Measurements from ENCODE around the gene DIAPH1. TPM values are rescaled to one million over a fixed set of nuclear protein-coding genes. Genes with fewer than 3 reads are reported as not detected.

Gene DIAPH1
- total RNA-seq, 1 experiment from 2014 or later: 117 TPM

DNA sequence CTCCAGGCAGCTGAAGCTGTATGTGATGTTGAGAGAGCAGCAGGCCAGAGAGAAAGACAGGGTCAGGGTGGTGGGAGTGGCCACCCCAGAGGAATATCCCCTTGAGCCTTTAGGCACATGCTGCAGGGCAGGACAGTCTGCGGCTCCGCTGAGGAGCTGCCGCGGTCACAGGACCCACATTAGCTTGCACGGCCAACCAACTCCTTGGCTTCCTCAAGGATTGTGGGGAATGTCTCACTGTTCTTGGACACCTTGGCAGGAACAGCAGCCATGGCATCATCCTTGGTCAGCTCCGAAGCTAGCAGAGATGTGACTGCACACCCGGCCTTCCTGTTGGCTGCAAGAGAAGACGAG lies 102.2 kb downstream of the DIAPH1 start:
- peaks cover 30 to 38% of the 10 kb centered on the region in 2 experiments for H3K4me1 Mint-ChIP-seq
- H3K9me3 Mint-ChIP-seq: no peaks in the 10 kb centered on the region; a peak in 1 of 5 replicates
- peaks cover 3% of the 10 kb centered on the region; the same call in 1 of the 2 replicates for H3K27me3 Mint-ChIP-seq (ENCODE audit: low read depth)

More for the DNA sequence above, 102.2 kb downstream of the DIAPH1 start:
- Histone ChIP-seq H3K18ac (ENCODE audit: insufficient read length, low read depth, low read length) (no peak overlapping the region), H4K8ac (replicated peaks; ENCODE audit: insufficient read length, low read depth, low read length) (no peak overlapping the region), H3K4me2 (ENCODE audit: insufficient read depth, insufficient read length, low read length) (no peak overlapping the region), H4K91ac (ENCODE audit: insufficient read length, low read depth, low read length) (no peak overlapping the region), H3K4ac (ENCODE audit: low read depth, low read length) (no peak overlapping the region), H3T11ph (ENCODE audit: low read length) (no peak overlapping the region), H2BK20ac (ENCODE audit: low read depth, low read length, poor library complexity, severe bottlenecking) (no peak overlapping the region), H2AK5ac (ENCODE audit: insufficient read length, low read length) (no peak overlapping the region), H3K9me3 (ENCODE audit: control insufficient read depth, low read depth, low read length) (no peaks in the 10 kb centered on the region), H3K9ac (ENCODE audit: extremely low read depth, insufficient read length, low read length) (no peak overlapping the region), H4K5ac (ENCODE audit: insufficient read length, low read depth, low read length) (no peak overlapping the region), H4K20me1 (ENCODE audit: control insufficient read depth, insufficient read depth, insufficient read length) (no peaks in the 10 kb centered on the region), H3K27me3 (ENCODE audit: insufficient read depth, low read length) (no peaks in the 10 kb centered on the region), H3K23ac (ENCODE audit: insufficient read length, low read depth, low read length) (no peak overlapping the region), H3K4me1 (ENCODE audit: insufficient read depth, low read length) (no peaks in the 10 kb centered on the region; the same call in 1 of the 2 replicates), H3K23me2 (ENCODE audit: insufficient read length, low read depth, low read length, poor library complexity, severe bottlenecking) (peaks cover 17% of the 10 kb centered on the region), H3K79me1 (ENCODE audit: insufficient read depth, low read depth, low read length, poor library complexity, severe bottlenecking) (no peaks in the 10 kb centered on the region), H2BK12ac (ENCODE audit: insufficient read length, low read depth, low read length) (no peak overlapping the region), H2AFZ (ENCODE audit: low read length) (no peak overlapping the region), H2BK5ac (ENCODE audit: insufficient read length, low read length) (no peak overlapping the region), H3K27ac (ENCODE audit: insufficient read length, low read depth, low read length) (no peak overlapping the region), H2BK15ac (ENCODE audit: low read depth, low read length) (no peak overlapping the region), H3K79me2 (ENCODE audit: insufficient read depth, low read length) (no peaks in the 10 kb centered on the region), H3K14ac (ENCODE audit: insufficient read depth, low read length) (no peak overlapping the region), H2BK120ac (ENCODE audit: low read depth, low read length, poor library complexity, severe bottlenecking) (no peak overlapping the region), H3K56ac (ENCODE audit: insufficient read length, low read depth, low read length) (no peak overlapping the region)
- no peak overlapping the region for H3K4me3 Mint-ChIP-seq
- peaks cover 26 to 65% (median 44%) of the 10 kb centered on the region in 3 experiments for H3K36me3 Mint-ChIP-seq (ENCODE audit: insufficient read depth in 1 of 3, low read depth in 3 of 3)
- no CpG with 5 or more reads among the region's 8 CpGs for WGBS (ENCODE audit: extremely low coverage, insufficient read length, low lambda C conversion rate)
- H3K27ac Mint-ChIP-seq: peak overlapping the region in 2 of 3 experiments; percentile 80 to 83; a peak in 3 of 7 replicates
- DNase-seq: no peak
- no peak for TF ChIP-seq CTCF (conservative IDR thresholded peaks at IDR 0.05)

All from H9 (cell line).